Glutamatergic neuron (in vitro differentiated cells): ENCODE data around the gene SESTD1. TPM values are rescaled to one million over a fixed set of nuclear protein-coding genes. Genes with fewer than 3 reads are reported as not detected.

Source experiments
- DNase-seq: peaks from one replicate; pipeline ENCODE4 v3.0.0; 2022
- H3K27ac Mint-ChIP-seq: one replicate; pipeline ENCODE4 v1.8.0; 2020; ENCODE audit warnings: mild to moderate bottlenecking, mixed read lengths, inconsistent platforms; ENCODE audit not compliant: unreplicated experiment
- H3K27me3 Mint-ChIP-seq: one replicate; pipeline ENCODE4 v1.8.0; 2020; ENCODE audit warnings: mild to moderate bottlenecking, moderate library complexity, mixed read lengths, inconsistent platforms; ENCODE audit not compliant: unreplicated experiment
- H3K36me3 Mint-ChIP-seq: one replicate; pipeline ENCODE4 v1.8.0; 2020; ENCODE audit warnings: mild to moderate bottlenecking, mixed read lengths, inconsistent platforms; ENCODE audit not compliant: unreplicated experiment
- H3K4me1 Mint-ChIP-seq: one replicate; pipeline ENCODE4 v1.8.0; 2020; ENCODE audit warnings: mild to moderate bottlenecking, low read depth, mixed read lengths, inconsistent platforms; ENCODE audit not compliant: unreplicated experiment
- H3K4me3 Mint-ChIP-seq: one replicate; pipeline ENCODE4 v1.8.0; 2020; ENCODE audit warnings: mild to moderate bottlenecking, mixed read lengths, inconsistent platforms; ENCODE audit not compliant: unreplicated experiment
- H3K9me3 Mint-ChIP-seq: one replicate; pipeline ENCODE4 v1.8.0; 2020; ENCODE audit warnings: mild to moderate bottlenecking, moderate library complexity, mixed read lengths, inconsistent platforms; ENCODE audit not compliant: unreplicated experiment
- CTCF ChIP-seq: fragments of 200-600 bp; sonication (generic); IDR thresholded peaks from one replicate; pipeline ENCODE4 v1.5.0; 2021; ENCODE audit not compliant: partially characterized antibody, unreplicated experiment
- total RNA-seq: library from RNA; stranded (reverse); fragmentation: NEBNext Ultra II Directional; extraction: Animal tissue kit (Norgen Biotek cat#: 25700); gene quantifications from one replicate; pipeline ENCODE4 v1.2.1, GENCODE V29; 2021; ENCODE audit not compliant: unreplicated experiment

The SESTD1 gene
- total RNA-seq, 1 donor from 2014 or later, result 152 TPM

- peaks cover 12% of the 10 kb centered on the region for H3K9me3 Mint-ChIP-seq
- peaks cover 4% of the 10 kb centered on the region for H3K4me1 Mint-ChIP-seq
- DNase-seq, result no peak
- TF ChIP-seq CTCF, result peak; percentile 7
- no peak overlapping the region for H3K4me3 Mint-ChIP-seq
- no peak overlapping the region for H3K27ac Mint-ChIP-seq
- peaks cover under 1% of the 10 kb centered on the region for H3K36me3 Mint-ChIP-seq
- peaks cover 10% of the 10 kb centered on the region for H3K27me3 Mint-ChIP-seq
Observed at GRCh38 chr2:179261151-179261825, 3.3 kb downstream of the SESTD1 start.

- no peak overlapping the region for H3K4me3 Mint-ChIP-seq
- peaks cover 6% of the 10 kb centered on the region for H3K9me3 Mint-ChIP-seq
- H3K27me3 Mint-ChIP-seq, result peaks cover 7% of the 10 kb centered on the region
- no peak overlapping the region for H3K27ac Mint-ChIP-seq
- H3K36me3 Mint-ChIP-seq, result peaks cover 7% of the 10 kb centered on the region
- DNase-seq, result no peak
- peaks cover 4% of the 10 kb centered on the region for H3K4me1 Mint-ChIP-seq
- TF ChIP-seq CTCF, result no peak
Observed at GRCh38 chr2:179260224-179260623, 4.4 kb downstream of the SESTD1 start.

GRCh38 chr2:179255129-179255528, 9.5 kb downstream of the SESTD1 start:
- peaks cover 9% of the 10 kb centered on the region for H3K4me1 Mint-ChIP-seq
- peaks cover 7% of the 10 kb centered on the region for H3K36me3 Mint-ChIP-seq
- DNase-seq, result no peak
- H3K9me3 Mint-ChIP-seq, result no peaks in the 10 kb centered on the region
- TF ChIP-seq CTCF, result no peak
- no peak overlapping the region for H3K4me3 Mint-ChIP-seq
- no peaks in the 10 kb centered on the region for H3K27me3 Mint-ChIP-seq
- H3K27ac Mint-ChIP-seq, result no peak overlapping the region

- Mint-ChIP-seq H3K36me3 (peaks cover 7% of the 10 kb centered on the region), H3K27me3 (no peaks in the 10 kb centered on the region), H3K9me3 (no peaks in the 10 kb centered on the region), H3K4me1 (peaks cover 9% of the 10 kb centered on the region), H3K4me3 (no peak overlapping the region), H3K27ac (no peak overlapping the region)
- no peak for DNase-seq
- TF ChIP-seq CTCF, result no peak
Observed at GRCh38 chr2:179253226-179253625, 11.4 kb downstream of the SESTD1 start.

- H3K27me3 Mint-ChIP-seq, result no peaks in the 10 kb centered on the region
- no peak overlapping the region for H3K27ac Mint-ChIP-seq
- no peaks in the 10 kb centered on the region for H3K9me3 Mint-ChIP-seq
- no peak for TF ChIP-seq CTCF
- DNase-seq, result no peak
- no peak overlapping the region for H3K4me3 Mint-ChIP-seq
- peaks cover 9% of the 10 kb centered on the region for H3K4me1 Mint-ChIP-seq
- peaks cover 7% of the 10 kb centered on the region for H3K36me3 Mint-ChIP-seq
Observed at GRCh38 chr2:179252423-179252822, 12.2 kb downstream of the SESTD1 start.
